B cell (primary cell): ENCODE data around the gene ARHGAP45. TPM values are rescaled to one million over a fixed set of nuclear protein-coding genes. Genes with fewer than 3 reads are reported as not detected.
A peak's percentile ranks its signal among the peaks of the same experiment; 100 is the strongest.

ENCODE experiments used
- ATAC-seq: fragments of 200-7000 bp; cut with Tn5 transposase; one replicate; pipeline ENCODE4 v1.10.0; 2021; ENCODE audit warnings: low read depth, mild to moderate bottlenecking, moderate number of reproducible peaks, moderate library complexity
- CTCF ChIA-PET: fragments of 350-600 bp; sonication (Branson Sonifier 250); formaldehyde crosslinking; loops from one replicate; lab custom pipeline; 2021; ENCODE audit warnings: antibody characterized with exemption, inconsistent platforms; lab: Charles Lee
- POLR2A ChIA-PET: fragments of 350-600 bp; sonication (Branson Sonifier 250); formaldehyde crosslinking; loops from one replicate; lab custom pipeline; 2021; ENCODE audit warnings: antibody characterized with exemption; lab: Charles Lee
- DNase-seq: peaks from one replicate; pipeline ENCODE4 v3.0.0; 2013
- H2AFZ ChIP-seq: 2 replicates; pipeline ENCODE4 v1.6.1; 2012; ENCODE audit warnings: mild to moderate bottlenecking, low read depth, low read length; ENCODE audit not compliant: insufficient read depth, poor library complexity, severe bottlenecking
- H3K27ac ChIP-seq, 2 donors: 1 replicate in 1 of 2; 2 replicates in 1 of 2; pipeline ENCODE4 v1.5.1; 2012 to 2013; ENCODE audit warnings: low read length in 2 of 2, mild to moderate bottlenecking in 2 of 2, moderate library complexity in 1 of 2
- H3K27me3 ChIP-seq, 4 experiments: fragments of 200-600 bp in 1 of 4; sonication (generic) in 1 of 4; replicated peaks in 1 of 4; 1 replicate in 2 of 4; 2 replicates in 2 of 4; pipeline versions ENCODE4 v1.6.1 to v1.7.0; 2013 to 2016; ENCODE audit warnings: low read length in 3 of 4, mild to moderate bottlenecking in 2 of 4, mixed read lengths in 1 of 4, moderate library complexity in 1 of 4; ENCODE audit not compliant: insufficient read depth in 4 of 4, control insufficient read depth in 3 of 4; ENCODE audit errors: control extremely low read depth in 1 of 4
- H3K36me3 ChIP-seq, 2 experiments: replicated peaks in 1 of 2; 1 replicate in 1 of 2; 2 replicates in 1 of 2; pipeline versions ENCODE4 v1.6.1 to v1.7.1; 2013; ENCODE audit warnings: low read length in 1 of 2; ENCODE audit not compliant: insufficient read depth in 2 of 2, control insufficient read depth in 1 of 2; ENCODE audit errors: control extremely low read depth in 1 of 2, extremely low read depth in 1 of 2
- H3K4me1 ChIP-seq, 2 donors: fragments of 200-600 bp in 1 of 2; sonication (generic) in 1 of 2; 1 replicate in 1 of 2; 2 replicates in 1 of 2; pipeline versions ENCODE4 v1.5.1 to v1.6.1; 2013 to 2017; ENCODE audit warnings: low read length in 2 of 2; ENCODE audit not compliant: control insufficient read depth in 2 of 2, insufficient read depth in 2 of 2
- H3K4me2 ChIP-seq: replicated peaks from 2 replicates; pipeline ENCODE3; 2012; ENCODE audit warnings: mild to moderate bottlenecking, low read depth, low read length; ENCODE audit not compliant: poor library complexity, severe bottlenecking
- H3K4me3 ChIP-seq, 5 experiments: fragments of 200-600 bp in 1 of 5; sonication (generic) in 1 of 5; 1 replicate in 3 of 5; 2 replicates in 2 of 5; pipeline versions ENCODE4 v1.5.1 to v1.7.0; 2011 to 2016; ENCODE audit warnings: low read length in 4 of 5, mild to moderate bottlenecking in 4 of 5, low read depth in 2 of 5, control low read depth in 1 of 5, moderate library complexity in 1 of 5; ENCODE audit not compliant: insufficient read depth in 1 of 5; ENCODE audit errors: control extremely low read depth in 1 of 5, extremely low read depth in 1 of 5
- H3K79me2 ChIP-seq: fragments of 200-600 bp; sonication (generic); one replicate; pipeline ENCODE4 v1.6.0; 2016; ENCODE audit warnings: low read length; ENCODE audit not compliant: control insufficient read depth, insufficient read depth
- H3K9ac ChIP-seq: fragments of 200-600 bp; sonication (generic); 2 replicates; pipeline ENCODE4 v1.6.1; 2017; ENCODE audit warnings: mild to moderate bottlenecking, low read length, moderate library complexity
- H3K9me3 ChIP-seq, 3 donors: one replicate each; pipeline versions ENCODE4 v1.6.1 to v1.7.1; 2013; ENCODE audit warnings: low read length in 2 of 3; ENCODE audit not compliant: control insufficient read depth in 2 of 3, insufficient read depth in 1 of 3; ENCODE audit errors: control extremely low read depth in 1 of 3
- H4K20me1 ChIP-seq: 2 replicates; pipeline ENCODE4 v1.6.0; 2012; ENCODE audit warnings: mild to moderate bottlenecking, low read length; ENCODE audit not compliant: insufficient read depth, control insufficient read depth, poor library complexity, severe bottlenecking
- H3K27ac Mint-ChIP-seq: one replicate; pipeline ENCODE4 v1.8.0; 2021; ENCODE audit warnings: mixed read lengths
- H3K27me3 Mint-ChIP-seq: one replicate; pipeline ENCODE4 v1.8.0; 2021; ENCODE audit warnings: mixed read lengths
- H3K4me1 Mint-ChIP-seq: one replicate; pipeline ENCODE4 v1.8.0; 2021; ENCODE audit warnings: mixed read lengths
- H3K4me3 Mint-ChIP-seq: one replicate; pipeline ENCODE4 v1.8.0; 2021; ENCODE audit warnings: mixed read lengths
- H3K9me3 Mint-ChIP-seq: one replicate; pipeline ENCODE4 v1.8.0; 2022; ENCODE audit warnings: mixed read lengths; ENCODE audit not compliant: insufficient read depth
- CTCF ChIP-seq: fragments of 200-600 bp; IDR thresholded peaks from one replicate; pipeline ENCODE4 v1.8.0; 2022; ENCODE audit warnings: antibody characterized with exemption, mild to moderate bottlenecking
- EZH2 ChIP-seq: IDR thresholded peaks from 2 replicates; pipeline ENCODE4 v1.6.1; 2012; ENCODE audit warnings: borderline replicate concordance, low read depth, mild to moderate bottlenecking, moderate library complexity, low read length; ENCODE audit not compliant: insufficient read depth, poor library complexity, severe bottlenecking
- WGBS: methylation state at CpG from one replicate; pipeline ENCODE4 v1.1.5; 2013; ENCODE audit warnings: missing lambda C conversion rate; ENCODE audit not compliant: insufficient coverage; 5-methylcytosine and 5-hydroxymethylcytosine counted together
- intact Hi-C: fragments of 100-400 bp; cut with micrococcal nuclease; formaldehyde crosslinking; loops from one replicate; pipeline ENCODE4 v1.10.0; 2022
- polyA plus RNA-seq: library from polyadenylated mRNA; depleted of rRNA; stranded (reverse); fragments of >200 nt; gene quantifications from 2 replicates; pipeline ENCODE4 v1.2.3, GENCODE V29; 2012
- total RNA-seq, 2 donors: library from RNA; stranded (reverse); fragments of 120-200 nt in 1 of 2; gene quantifications; 1 replicate in 1 of 2; 2 replicates in 1 of 2; pipeline versions ENCODE4 v1.2.3 to v1.2.4, GENCODE V29; 2013 to 2022

Gene ARHGAP45
- total and polyA plus RNA-seq, 2 donors (not counting 1 experiment from before 2014, with no cell fraction given): 488 to 490 TPM

GRCh38 chr19:1046836-1047695 lies 19.9 kb upstream of the ARHGAP45 start:
- peaks cover 41% of the 10 kb centered on the region for H3K79me2 ChIP-seq
- H3K9me3 Mint-ChIP-seq: no peaks in the 10 kb centered on the region
- CTCF ChIA-PET: interaction anchor here (0.9 to 1.7 kb wide), 3 partner anchors 17 to 152 kb away, joined by 3 to 9 read pairs (median 4); no protein-coding TSS in a partner anchor
- peaks cover 0 to 67% of the 10 kb centered on the region in 2 experiments for H3K36me3 ChIP-seq
- no peak overlapping the region for H3K9ac ChIP-seq
- H3K27me3 ChIP-seq: no peaks in the 10 kb centered on the region
- intact Hi-C loops: no loop called here
- peaks cover under 1 to 13% of the 10 kb centered on the region in 2 donors for H3K4me1 ChIP-seq
- H3K4me1 Mint-ChIP-seq: peaks cover 10% of the 10 kb centered on the region
- H3K27ac ChIP-seq: no peak overlapping the region
- H3K27me3 Mint-ChIP-seq: no peaks in the 10 kb centered on the region
- H3K9me3 ChIP-seq: peaks cover 0 to 7% (median 0%) of the 10 kb centered on the region in 3 donors
- peak overlapping the region; percentile 19 for H3K4me2 ChIP-seq
- ATAC-seq: no peak
- 81% methylated on average over 71 of the region's 77 CpGs for WGBS
- POLR2A ChIA-PET: interaction anchor here (0.5 to 1.3 kb wide), 4 partner anchors 11 to 27 kb away, joined by 3 to 6 read pairs (median 5); no protein-coding TSS in a partner anchor
- no peak overlapping the region for H2AFZ ChIP-seq
- TF ChIP-seq CTCF: no peak
- TF ChIP-seq EZH2: no peak
- H4K20me1 ChIP-seq: peaks cover 51% of the 10 kb centered on the region
- H3K4me3 ChIP-seq: no peak overlapping the region
- H3K27ac Mint-ChIP-seq: no peak overlapping the region
- DNase-seq: no peak
- H3K4me3 Mint-ChIP-seq: no peak overlapping the region
